HFFc6 (cell line): ENCODE results near the gene UST. TPM values are rescaled to one million over a fixed set of nuclear protein-coding genes. Genes with fewer than 3 reads are reported as not detected.

ENCODE experiments used
- DNase-seq: peaks from one replicate; pipeline ENCODE4 v3.0.0-alpha.2; 2018
- H3K27ac Mint-ChIP-seq: 2 replicates; pipeline ENCODE4 v1.8.0; 2020; ENCODE audit warnings: mild to moderate bottlenecking, mixed read lengths
- H3K27me3 Mint-ChIP-seq: 2 replicates; pipeline ENCODE4 v1.8.0; 2021; ENCODE audit warnings: mild to moderate bottlenecking, moderate library complexity, mixed read lengths; ENCODE audit not compliant: insufficient read depth
- H3K36me3 Mint-ChIP-seq: 2 replicates; pipeline ENCODE4 v1.8.0; 2021; ENCODE audit warnings: low read depth, mixed read lengths
- H3K4me1 Mint-ChIP-seq: 2 replicates; pipeline ENCODE4 v1.8.0; 2020; ENCODE audit warnings: low read depth, mixed read lengths
- H3K4me3 Mint-ChIP-seq: 2 replicates; pipeline ENCODE4 v1.8.0; 2020; ENCODE audit warnings: mild to moderate bottlenecking, moderate library complexity, mixed read lengths
- H3K9me3 Mint-ChIP-seq: 2 replicates; pipeline ENCODE4 v1.8.0; 2020; ENCODE audit warnings: mild to moderate bottlenecking, mixed read lengths
- CTCF ChIP-seq: fragments of 200-600 bp; sonication (generic); IDR thresholded peaks from 2 replicates; pipeline ENCODE4 v1.5.0; 2021; ENCODE audit warnings: antibody characterized with exemption, mild to moderate bottlenecking
- total RNA-seq, 6 experiments: library from RNA; stranded (reverse); fragmentation: NEBNext Ultra II Directional; extraction: Animal tissue kit (Norgen Biotek cat#: 25700); gene quantifications; 2 replicates in 1 of 6; 3 replicates in 5 of 6; pipeline ENCODE4 v1.2.3, GENCODE V29; 2021

UST gene
- total RNA-seq, 6 experiments from 2014 or later: 12.9 to 17.3 (median 16.7) TPM

GRCh38 chr6:149026530-149026942 lies 279.7 kb downstream of the UST start:
- peaks cover 16% of the 10 kb centered on the region for H3K36me3 Mint-ChIP-seq
- no peaks in the 10 kb centered on the region; the same call in 1 of the 2 replicates for H3K9me3 Mint-ChIP-seq
- H3K27me3 Mint-ChIP-seq: no peaks in the 10 kb centered on the region
- H3K4me1 Mint-ChIP-seq: peaks cover 56% of the 10 kb centered on the region
- DNase-seq: peak; percentile 95
- H3K4me3 Mint-ChIP-seq: no peak overlapping the region
- peak overlapping the region; percentile 47 for H3K27ac Mint-ChIP-seq
- peak; percentile 95 for TF ChIP-seq CTCF

- H3K4me1 Mint-ChIP-seq: peaks cover 65% of the 10 kb centered on the region
- TF ChIP-seq CTCF: no peak
- no peak for DNase-seq
- H3K27me3 Mint-ChIP-seq: no peaks in the 10 kb centered on the region
- no peaks in the 10 kb centered on the region; the same call in 1 of the 2 replicates for H3K9me3 Mint-ChIP-seq
- H3K4me3 Mint-ChIP-seq: no peak overlapping the region
- H3K27ac Mint-ChIP-seq: peak overlapping the region; percentile 13; the same call in 1 of the 2 replicates
- H3K36me3 Mint-ChIP-seq: peaks cover 8% of the 10 kb centered on the region; the same call in 1 of the 2 replicates
Measured at GRCh38 chr6:149027484-149027883, 280.7 kb downstream of the UST start.

GRCh38 chr6:149028767-149029405 lies 282.1 kb downstream of the UST start:
- Mint-ChIP-seq H3K27me3 (no peaks in the 10 kb centered on the region), H3K4me1 (peaks cover 79% of the 10 kb centered on the region)

GRCh38 chr6:149031201-149031858 lies 284.5 kb downstream of the UST start:
- peak; percentile 35 for DNase-seq
- no peak; the same call in 1 of the 2 replicates for TF ChIP-seq CTCF
- Mint-ChIP-seq H3K27ac (peak overlapping the region; percentile 93), H3K36me3 (no peaks in the 10 kb centered on the region), H3K27me3 (peaks cover 1% of the 10 kb centered on the region; the same call in 1 of the 2 replicates), H3K9me3 (no peaks in the 10 kb centered on the region; the same call in 1 of the 2 replicates), H3K4me3 (peak overlapping the region; percentile 74), H3K4me1 (peaks cover 99% of the 10 kb centered on the region)

More at GRCh38 chr6:149028767-149029405, 282.1 kb downstream of the UST start:
- Mint-ChIP-seq H3K36me3 (no peaks in the 10 kb centered on the region), H3K4me3 (no peak overlapping the region), H3K27ac (no peak overlapping the region), H3K9me3 (no peaks in the 10 kb centered on the region; the same call in 1 of the 2 replicates)
- peak; percentile 88 for DNase-seq
- peak; percentile 96 for TF ChIP-seq CTCF

- TF ChIP-seq CTCF: no peak
- H3K36me3 Mint-ChIP-seq: no peaks in the 10 kb centered on the region
- peak overlapping the region; percentile 93 for H3K27ac Mint-ChIP-seq
- H3K4me3 Mint-ChIP-seq: peak overlapping the region; percentile 74
- no peaks in the 10 kb centered on the region for H3K9me3 Mint-ChIP-seq
- peaks cover 99% of the 10 kb centered on the region for H3K4me1 Mint-ChIP-seq
- peak; percentile 96 for DNase-seq
- peaks cover 1% of the 10 kb centered on the region; the same call in 1 of the 2 replicates for H3K27me3 Mint-ChIP-seq
Measured at GRCh38 chr6:149031859-149032598, 285.2 kb downstream of the UST start.
